ENCODE measurements around the gene MAP7D1. TPM values are rescaled to one million over a fixed set of nuclear protein-coding genes. Genes with fewer than 3 reads are reported as not detected.
A peak's percentile ranks its signal among the peaks of the same experiment; 100 is the strongest.

MAP7D1 gene
- 41.0 and 51.6 TPM in 2 replicates for total RNA-seq

GRCh38 chr1:36155408-36156328 is at the start of gene MAP7D1:
Gene MAP7D1 (plus strand): TSS chr1:36156160. CDS start chr1:36156418, 258 bp downstream.
- peak in 1 of 2 donors; percentile 86 for DNase-seq (ENCODE audit: low read depth in 2 of 2)

GRCh38 chr1:36106269-36106668 is 49.7 kb upstream of the MAP7D1 start:
- DNase-seq (ENCODE audit: low read depth in 2 of 2): no peak

- no peak for DNase-seq (ENCODE audit: low read depth in 2 of 2)
These were observed 48.6 kb upstream of the MAP7D1 start for GRCh38 chr1:36107394-36107793.

- no peak for DNase-seq (ENCODE audit: low read depth in 2 of 2)
These were observed 47.6 kb upstream of the MAP7D1 start for GRCh38 chr1:36108314-36108713.

GRCh38 chr1:36109041-36109679 is 46.8 kb upstream of the MAP7D1 start:
- no peak for DNase-seq (ENCODE audit: low read depth in 2 of 2)

GRCh38 chr1:36111151-36111550 is 44.8 kb upstream of the MAP7D1 start:
- no peak for DNase-seq (ENCODE audit: low read depth in 2 of 2)

GRCh38 chr1:36112823-36113222 is 43.1 kb upstream of the MAP7D1 start:
- DNase-seq (ENCODE audit: low read depth in 2 of 2): no peak

GRCh38 chr1:36114371-36114770 is 41.6 kb upstream of the MAP7D1 start:
- DNase-seq (ENCODE audit: low read depth in 2 of 2): no peak

GRCh38 chr1:36115200-36115669 is 40.7 kb upstream of the MAP7D1 start:
- no peak for DNase-seq (ENCODE audit: low read depth in 2 of 2)

GRCh38 chr1:36115931-36116330 is 40.0 kb upstream of the MAP7D1 start:
- DNase-seq (ENCODE audit: low read depth in 2 of 2): no peak

GRCh38 chr1:36116901-36117300 is 39.1 kb upstream of the MAP7D1 start:
- DNase-seq (ENCODE audit: low read depth in 2 of 2): no peak

- DNase-seq (ENCODE audit: low read depth in 2 of 2): no peak
These were observed 37.3 kb upstream of the MAP7D1 start for GRCh38 chr1:36118447-36119204.

- DNase-seq (ENCODE audit: low read depth in 2 of 2): no peak
These were observed 36.5 kb upstream of the MAP7D1 start for GRCh38 chr1:36119456-36119855.

- no peak for DNase-seq (ENCODE audit: low read depth in 2 of 2)
These were observed 33.6 kb upstream of the MAP7D1 start for GRCh38 chr1:36122062-36123030.

- peak in 1 of 2 donors; percentile 14 for DNase-seq (ENCODE audit: low read depth in 2 of 2)
These were observed 32.6 kb upstream of the MAP7D1 start for GRCh38 chr1:36123356-36123755.

- DNase-seq (ENCODE audit: low read depth in 2 of 2): no peak
These were observed 31.4 kb upstream of the MAP7D1 start for GRCh38 chr1:36124404-36125128.

GRCh38 chr1:36125129-36125991 is 30.6 kb upstream of the MAP7D1 start, which contains the start of gene COL8A2:
Gene COL8A2 (minus strand): TSS chr1:36125222. CDS start chr1:36100242, 24,980 bp downstream.
- peak in 1 of 2 donors; percentile 31 for DNase-seq (ENCODE audit: low read depth in 2 of 2)

GRCh38 chr1:36126005-36126716 is 29.8 kb upstream of the MAP7D1 start:
- DNase-seq (ENCODE audit: low read depth in 2 of 2): no peak
